UCSD-AML1 (cell line): ENCODE data around the gene GOLT1A.

Experiments used
- DNase-seq: peaks from one replicate; lab custom pipeline; 2025; ENCODE audit not compliant: unreplicated experiment; lab: John Stamatoyannopoulos, UW

Gene GOLT1A

GRCh38 chr1:204221271-204221670 is 7.5 kb upstream of the GOLT1A start:
- DNase-seq = no peak

- no peak for DNase-seq
These were observed 6.3 kb upstream of the GOLT1A start for GRCh38 chr1:204219971-204220616.

- no peak for DNase-seq
These were observed 4.8 kb upstream of the GOLT1A start for GRCh38 chr1:204218552-204218951.

- DNase-seq = no peak
These were observed 3.8 kb upstream of the GOLT1A start for GRCh38 chr1:204217648-204218000.

- DNase-seq = no peak
These were observed 3.3 kb upstream of the GOLT1A start for GRCh38 chr1:204216880-204217647.

GRCh38 chr1:204216236-204216635 is 2.4 kb upstream of the GOLT1A start:
- DNase-seq = no peak

GRCh38 chr1:204212715-204213114 is 1.1 kb downstream of the GOLT1A start:
- DNase-seq = no peak

- no peak for DNase-seq
These were observed 2.7 kb downstream of the GOLT1A start for GRCh38 chr1:204211046-204211445.

GRCh38 chr1:204207136-204207616 is 6.6 kb downstream of the GOLT1A start:
- peak; percentile 53 for DNase-seq

- DNase-seq = no peak
These were observed 7.7 kb downstream of the GOLT1A start for GRCh38 chr1:204206121-204206520.

- no peak for DNase-seq
These were observed 8.3 kb downstream of the GOLT1A start for GRCh38 chr1:204205486-204205885.

- DNase-seq = no peak
These were observed 8.8 kb downstream of the GOLT1A start for GRCh38 chr1:204204944-204205343.

- no peak for DNase-seq
These were observed 10.5 kb downstream of the GOLT1A start for GRCh38 chr1:204203206-204203767.

- DNase-seq = no peak
These were observed 11.3 kb downstream of the GOLT1A start for GRCh38 chr1:204202481-204202880.

- no peak for DNase-seq
These were observed 12.3 kb downstream of the GOLT1A start for GRCh38 chr1:204201348-204202040.

GRCh38 chr1:204199579-204199978 is 14.2 kb downstream of the GOLT1A start:
- no peak for DNase-seq

- DNase-seq = no peak
These were observed 15.1 kb downstream of the GOLT1A start for GRCh38 chr1:204198348-204199340.

- no peak for DNase-seq
These were observed 16.7 kb downstream of the GOLT1A start for GRCh38 chr1:204197068-204197467.

GRCh38 chr1:204196068-204196795 is 17.6 kb downstream of the GOLT1A start, which contains the start of gene KISS1:
TSS of gene KISS1 (minus strand) at chr1:204196491. CDS start at chr1:204192876, 3,615 bp downstream.
- DNase-seq = no peak

GRCh38 chr1:204194771-204195170 is 19.0 kb downstream of the GOLT1A start:
- DNase-seq = peak; percentile 47
